KMS-11 (cell line): ENCODE measurements around the gene TUBE1.
"Not testable (repeated sequence)": the region's sequence is repeated elsewhere in the genome, so short reads cannot be mapped to it uniquely, and the experiment has no call there.

Experiments used
- H2AFZ ChIP-seq: fragments of 200-600 bp; sonication (generic); 2 replicates; pipeline ENCODE4 v1.6.1; 2016; ENCODE audit warnings: antibody characterized with exemption, mixed run types, low read depth
- H3K27ac ChIP-seq: fragments of 200-600 bp; sonication (generic); 2 replicates; pipeline ENCODE4 v1.6.1; 2016; ENCODE audit warnings: mild to moderate bottlenecking, mixed run types
- H3K27me3 ChIP-seq: fragments of 200-600 bp; sonication (generic); 2 replicates; pipeline ENCODE4 v1.6.1; 2017; ENCODE audit warnings: mild to moderate bottlenecking, low read depth, mixed run types, moderate library complexity; ENCODE audit not compliant: insufficient read depth
- H3K36me3 ChIP-seq: fragments of 200-600 bp; sonication (generic); 2 replicates; pipeline ENCODE4 v1.6.1; 2017; ENCODE audit warnings: mild to moderate bottlenecking, mixed run types; ENCODE audit not compliant: insufficient read depth
- H3K4me1 ChIP-seq: fragments of 200-600 bp; sonication (generic); 2 replicates; pipeline ENCODE4 v1.6.1; 2016; ENCODE audit warnings: mild to moderate bottlenecking, low read depth, mixed run types; ENCODE audit not compliant: poor library complexity, severe bottlenecking
- H3K4me2 ChIP-seq: fragments of 200-600 bp; sonication (generic); 2 replicates; pipeline ENCODE4 v1.7.0; 2016; ENCODE audit warnings: mild to moderate bottlenecking, mixed run types
- H3K4me3 ChIP-seq: fragments of 200-600 bp; sonication (generic); IDR thresholded peaks from 2 replicates; pipeline ENCODE4 v1.6.1; 2017; ENCODE audit warnings: low read depth, low read length, mixed read lengths; ENCODE audit not compliant: insufficient read depth
- H3K79me2 ChIP-seq: fragments of 200-600 bp; sonication (generic); 2 replicates; pipeline ENCODE4 v1.6.1; 2016; ENCODE audit warnings: low read depth, mixed run types; ENCODE audit not compliant: insufficient read depth
- H3K9ac ChIP-seq: fragments of 200-600 bp; sonication (generic); 2 replicates; pipeline ENCODE4 v1.6.1; 2016; ENCODE audit warnings: mild to moderate bottlenecking, mixed run types
- H4K20me1 ChIP-seq: fragments of 200-600 bp; sonication (generic); 2 replicates; pipeline ENCODE4 v1.6.1; 2016; ENCODE audit warnings: mild to moderate bottlenecking, mixed run types; ENCODE audit not compliant: insufficient read depth
- CTCF ChIP-seq: fragments of 200-600 bp; sonication (generic); conservative IDR thresholded peaks from 2 replicates; pipeline ENCODE4 v1.6.1; 2017; ENCODE audit warnings: low read depth, mild to moderate bottlenecking, antibody characterized with exemption, low read length, moderate library complexity, mixed read lengths

TUBE1 gene

GRCh38 chr6:112106562-112106961 is 19.3 kb upstream of the TUBE1 start:
- Histone ChIP-seq H3K4me2 (no peak overlapping the region), H2AFZ (no peak overlapping the region), H3K4me1 (no peaks in the 10 kb centered on the region), H3K4me3 (no peak overlapping the region), H4K20me1 (no peaks in the 10 kb centered on the region), H3K79me2 (no peaks in the 10 kb centered on the region), H3K9ac (no peak overlapping the region), H3K36me3 (no peaks in the 10 kb centered on the region), H3K27me3 (no peaks in the 10 kb centered on the region), H3K27ac (no peak overlapping the region)
- no peak for TF ChIP-seq CTCF

- not testable (repeated sequence) for H3K4me3 ChIP-seq, H3K36me3 ChIP-seq, H3K79me2 ChIP-seq, H3K27ac ChIP-seq, H3K4me2 ChIP-seq, H4K20me1 ChIP-seq, H2AFZ ChIP-seq, H3K27me3 ChIP-seq, H3K9ac ChIP-seq, H3K4me1 ChIP-seq
Observed at GRCh38 chr6:112106026-112106425, 18.7 kb upstream of the TUBE1 start.

GRCh38 chr6:112100561-112100960 is 13.3 kb upstream of the TUBE1 start:
- TF ChIP-seq CTCF, result no peak
- H3K9ac ChIP-seq, result no peak overlapping the region
- H3K36me3 ChIP-seq, result no peaks in the 10 kb centered on the region
- H4K20me1 ChIP-seq, result no peaks in the 10 kb centered on the region
- no peak overlapping the region for H3K4me3 ChIP-seq
- H3K4me2 ChIP-seq, result no peak overlapping the region
- no peaks in the 10 kb centered on the region for H3K27me3 ChIP-seq
- H3K4me1 ChIP-seq, result no peaks in the 10 kb centered on the region
- H3K79me2 ChIP-seq, result no peaks in the 10 kb centered on the region
- H2AFZ ChIP-seq, result no peak overlapping the region
- no peak overlapping the region for H3K27ac ChIP-seq

GRCh38 chr6:112096901-112097300 is 9.6 kb upstream of the TUBE1 start:
- Histone ChIP-seq H3K36me3 (no peaks in the 10 kb centered on the region), H3K4me1 (no peaks in the 10 kb centered on the region), H2AFZ (no peak overlapping the region), H3K9ac (no peak overlapping the region), H3K4me2 (no peak overlapping the region), H3K27ac (no peak overlapping the region), H4K20me1 (no peaks in the 10 kb centered on the region), H3K27me3 (no peaks in the 10 kb centered on the region), H3K79me2 (no peaks in the 10 kb centered on the region), H3K4me3 (no peak overlapping the region)
- no peak for TF ChIP-seq CTCF

- no peak overlapping the region for H3K4me3 ChIP-seq
- no peaks in the 10 kb centered on the region for H4K20me1 ChIP-seq
- H3K79me2 ChIP-seq, result no peaks in the 10 kb centered on the region
- peak overlapping the region; percentile 63 for H3K27ac ChIP-seq
- no peaks in the 10 kb centered on the region for H3K36me3 ChIP-seq
- peak overlapping the region; percentile 72 for H2AFZ ChIP-seq
- peak overlapping the region; percentile 63 for H3K9ac ChIP-seq
- no peak for TF ChIP-seq CTCF
- no peaks in the 10 kb centered on the region for H3K27me3 ChIP-seq
- peaks cover 18% of the 10 kb centered on the region for H3K4me1 ChIP-seq
- peak overlapping the region; percentile 91 for H3K4me2 ChIP-seq
Observed at GRCh38 chr6:112087916-112088315, 634 bp upstream of the TUBE1 start.
